ENCODE data around the gene GMDS. TPM values are rescaled to one million over a fixed set of nuclear protein-coding genes. Genes with fewer than 3 reads are reported as not detected.

The GMDS gene
- polyA plus RNA-seq, 1 donor (not counting 4 experiments of a cell fraction or from before 2014, with no cell fraction given) = 22.1 TPM

- TF ChIP-seq EZH2 (IDR thresholded peaks at IDR 0.05; ENCODE audit: low read length) (no peak), CTCF (optimal IDR thresholded peaks at IDR 0.05 in 1 of 3, IDR thresholded peaks at IDR 0.05 in 1 of 3, conservative IDR thresholded peaks at IDR 0.05 in 1 of 3; ENCODE audit: extremely low read depth in 1 of 3, insufficient read depth in 2 of 3, low read length in 3 of 3) (no peak)
- no peak overlapping the region for H3K4me3 ChIP-seq (ENCODE audit: control insufficient read depth in 2 of 3, extremely low read depth in 1 of 3, insufficient read depth in 2 of 3, low read depth in 1 of 3, low read length in 3 of 3)
- H3K9me3 ChIP-seq (ENCODE audit: control insufficient read depth, low read depth, low read length) = no peaks in the 10 kb centered on the region
- H3K4me2 ChIP-seq (ENCODE audit: control insufficient read depth, extremely low read depth, insufficient read depth, low read depth, low read length) = no peak overlapping the region
- dilution Hi-C loops (cut with MboI; ENCODE audit: extremely low pct_ligation_motif_present, low sequenced_read_pairs) = no loop called here
- H2AFZ ChIP-seq (ENCODE audit: control insufficient read depth, low read length) = no peak overlapping the region
- FAIRE-seq = peak; percentile 39
- no peaks in the 10 kb centered on the region for H3K4me1 ChIP-seq (ENCODE audit: control insufficient read depth, extremely low read depth, insufficient read depth, low read length)
- no peaks in the 10 kb centered on the region for H3K36me3 ChIP-seq (ENCODE audit: control insufficient read depth in 2 of 2, extremely low read depth in 1 of 2, insufficient read depth in 2 of 2, low read length in 2 of 2)
- H4K20me1 ChIP-seq (ENCODE audit: control insufficient read depth, extremely low read depth, insufficient read depth, low read length) = no peaks in the 10 kb centered on the region
- no peak for DNase-seq (ENCODE audit: low read depth, low spot score)
- no peaks in the 10 kb centered on the region for H3K27me3 ChIP-seq (ENCODE audit: control insufficient read depth, extremely low read depth, insufficient read depth, low read length)
- H3K9me1 ChIP-seq (ENCODE audit: control insufficient read depth, extremely low read depth, insufficient read depth, low read length) = no peaks in the 10 kb centered on the region
- no peak overlapping the region for H3K9ac ChIP-seq (ENCODE audit: control insufficient read depth, extremely low read depth, insufficient read depth, low read length)
- no peaks in the 10 kb centered on the region for H3K79me2 ChIP-seq (ENCODE audit: control insufficient read depth, insufficient read depth, low read length)
- no peak overlapping the region for H3K27ac ChIP-seq (ENCODE audit: control insufficient read depth, insufficient read depth, low read length)
Observed at GRCh38 chr6:2000962-2001361, 244.4 kb downstream of the GMDS start.

GRCh38 chr6:1997702-1998101 lies 247.7 kb downstream of the GMDS start:
- Histone ChIP-seq H3K4me1 (ENCODE audit: control insufficient read depth, extremely low read depth, insufficient read depth, low read length) (peaks cover 3% of the 10 kb centered on the region), H3K4me3 (ENCODE audit: control insufficient read depth in 2 of 3, extremely low read depth in 1 of 3, insufficient read depth in 2 of 3, low read depth in 1 of 3, low read length in 3 of 3) (no peak overlapping the region)

More at GRCh38 chr6:1997702-1998101, 247.7 kb downstream of the GMDS start:
- Histone ChIP-seq H2AFZ (ENCODE audit: control insufficient read depth, low read length) (no peak overlapping the region), H3K27ac (ENCODE audit: control insufficient read depth, insufficient read depth, low read length) (no peak overlapping the region), H3K9me3 (ENCODE audit: control insufficient read depth, low read depth, low read length) (no peaks in the 10 kb centered on the region), H3K9me1 (ENCODE audit: control insufficient read depth, extremely low read depth, insufficient read depth, low read length) (no peaks in the 10 kb centered on the region), H3K9ac (ENCODE audit: control insufficient read depth, extremely low read depth, insufficient read depth, low read length) (no peak overlapping the region), H3K27me3 (ENCODE audit: control insufficient read depth, extremely low read depth, insufficient read depth, low read length) (no peaks in the 10 kb centered on the region), H4K20me1 (ENCODE audit: control insufficient read depth, extremely low read depth, insufficient read depth, low read length) (no peaks in the 10 kb centered on the region), H3K79me2 (ENCODE audit: control insufficient read depth, insufficient read depth, low read length) (no peaks in the 10 kb centered on the region), H3K36me3 (ENCODE audit: control insufficient read depth in 2 of 2, extremely low read depth in 1 of 2, insufficient read depth in 2 of 2, low read length in 2 of 2) (no peaks in the 10 kb centered on the region), H3K4me2 (ENCODE audit: control insufficient read depth, extremely low read depth, insufficient read depth, low read depth, low read length) (no peak overlapping the region)
- dilution Hi-C loops (cut with MboI; ENCODE audit: extremely low pct_ligation_motif_present, low sequenced_read_pairs) = no loop called here
- no peak for TF ChIP-seq CTCF (optimal IDR thresholded peaks at IDR 0.05 in 1 of 3, IDR thresholded peaks at IDR 0.05 in 1 of 3, conservative IDR thresholded peaks at IDR 0.05 in 1 of 3; ENCODE audit: extremely low read depth in 1 of 3, insufficient read depth in 2 of 3, low read length in 3 of 3)
- no peak for TF ChIP-seq EZH2 (IDR thresholded peaks at IDR 0.05; ENCODE audit: low read length)
- FAIRE-seq = no peak
- no peak for DNase-seq (ENCODE audit: low read depth, low spot score)

Data from keratinocyte (primary cell).